PC-3 (cell line): ENCODE measurements around the gene ATP1B1. TPM values are rescaled to one million over a fixed set of nuclear protein-coding genes. Genes with fewer than 3 reads are reported as not detected.

Source experiments
- ATAC-seq: fragments of 200-7000 bp; cut with Tn5 transposase; 2 replicates; pipeline ENCODE4 v1.9.1; 2020; ENCODE audit warnings: mild to moderate bottlenecking, moderate library complexity
- BruUV-seq: library from RNA; stranded (reverse); fragments of 400-500 nt; replicated peaks from 2 replicates; lab custom pipeline; 2021; lab: Mats Ljungman, UMichigan
- CTCF ChIA-PET: fragments of 300-600 bp; sonication (Branson Sonifier 250); formaldehyde crosslinking; loops from one replicate; lab custom pipeline; 2022; ENCODE audit warnings: antibody characterized with exemption; lab: Charles Lee
- POLR2A ChIA-PET: fragments of 300-600 bp; sonication (Branson Sonifier 250); formaldehyde crosslinking; loops from one replicate; lab custom pipeline; 2022; ENCODE audit warnings: antibody characterized with exemption; ENCODE audit not compliant: unreplicated experiment; lab: Charles Lee
- DNase-seq: peaks from one replicate; pipeline ENCODE4 v3.0.0-alpha.2; 2015
- H2AFZ ChIP-seq: fragments of 300-600 bp; sonication (generic); 2 replicates; pipeline ENCODE4 v1.6.0; 2016; ENCODE audit warnings: antibody characterized with exemption, low read length
- H3F3A ChIP-seq: fragments of 300-600 bp; sonication (generic); one replicate; pipeline ENCODE4 v1.6.0; 2017; ENCODE audit warnings: antibody characterized with exemption, low read length, control low read depth, mild to moderate bottlenecking; ENCODE audit not compliant: unreplicated experiment
- H3K27ac ChIP-seq: fragments of 300-600 bp; sonication (generic); 2 replicates; pipeline ENCODE4 v1.5.1; 2016; ENCODE audit warnings: mild to moderate bottlenecking, low read length
- H3K27me3 ChIP-seq: fragments of 300-600 bp; sonication (generic); 2 replicates; pipeline ENCODE4 v1.6.1; 2016; ENCODE audit warnings: low read length, mixed read lengths
- H3K36me3 ChIP-seq: fragments of 300-600 bp; sonication (generic); 2 replicates; pipeline ENCODE4 v1.6.1; 2016; ENCODE audit warnings: low read depth, mixed run types, low read length, mixed read lengths
- H3K4me1 ChIP-seq: fragments of 300-600 bp; sonication (generic); 2 replicates; pipeline ENCODE4 v1.5.1; 2016; ENCODE audit warnings: low read length; ENCODE audit not compliant: insufficient read depth
- H3K4me2 ChIP-seq: fragments of 300-600 bp; sonication (generic); 2 replicates; pipeline ENCODE4 v1.6.0; 2016; ENCODE audit warnings: low read length
- H3K4me3 ChIP-seq: fragments of 300-600 bp; sonication (generic); 2 replicates; pipeline ENCODE4 v1.5.1; 2016; ENCODE audit warnings: mild to moderate bottlenecking, low read length, mixed read lengths
- H3K79me2 ChIP-seq: fragments of 300-600 bp; sonication (generic); 2 replicates; pipeline ENCODE4 v1.6.1; 2017; ENCODE audit warnings: low read length, mixed read lengths
- H3K9ac ChIP-seq: fragments of 300-600 bp; sonication (generic); 2 replicates; pipeline ENCODE4 v1.6.0; 2016; ENCODE audit warnings: mild to moderate bottlenecking, low read length
- H3K9me2 ChIP-seq: fragments of 300-600 bp; sonication (generic); replicated peaks from 2 replicates; pipeline ENCODE4 v1.6.1; 2016; ENCODE audit warnings: mixed run types, low read length, mixed read lengths
- H3K9me3 ChIP-seq: fragments of 300-600 bp; sonication (generic); 2 replicates; pipeline ENCODE4 v1.6.1; 2016; ENCODE audit warnings: low read length, mixed read lengths
- H4K20me1 ChIP-seq: fragments of 300-600 bp; sonication (generic); 2 replicates; pipeline ENCODE4 v1.6.1; 2016; ENCODE audit warnings: low read length, mixed read lengths
- EZH2 ChIP-seq: fragments of 300-600 bp; sonication (generic); IDR thresholded peaks from one replicate; pipeline ENCODE4 v1.6.1; 2017; ENCODE audit warnings: antibody characterized with exemption, mild to moderate bottlenecking, low read length; ENCODE audit not compliant: unreplicated experiment
- EZH2phosphoT487 ChIP-seq: fragments of 300-600 bp; sonication (generic); IDR thresholded peaks from 2 replicates; pipeline ENCODE4 v1.6.1; 2018; ENCODE audit warnings: mild to moderate bottlenecking, antibody characterized with exemption, low read length, borderline replicate concordance
- intact Hi-C: fragments of 100-400 bp; cut with micrococcal nuclease; formaldehyde crosslinking; loops from 2 replicates; pipeline ENCODE4 v1.9.0; 2023
- total RNA-seq: library from RNA; depleted of rRNA; stranded (reverse); fragments of >200 nt; gene quantifications from 2 replicates; pipeline ENCODE4 v1.2.3, GENCODE V29; 2014
- TF ChIP-seq, protein P1 (sequence below): fragments of 300-600 bp; sonication (generic); conservative IDR thresholded peaks from 2 replicates; pipeline ENCODE4 v1.5.1; 2017; ENCODE audit warnings: antibody characterized with exemption, low read depth, mild to moderate bottlenecking, low read length

Gene ATP1B1
- total RNA-seq, 1 experiment from 2014 or later, result 68.7 TPM

DNA sequence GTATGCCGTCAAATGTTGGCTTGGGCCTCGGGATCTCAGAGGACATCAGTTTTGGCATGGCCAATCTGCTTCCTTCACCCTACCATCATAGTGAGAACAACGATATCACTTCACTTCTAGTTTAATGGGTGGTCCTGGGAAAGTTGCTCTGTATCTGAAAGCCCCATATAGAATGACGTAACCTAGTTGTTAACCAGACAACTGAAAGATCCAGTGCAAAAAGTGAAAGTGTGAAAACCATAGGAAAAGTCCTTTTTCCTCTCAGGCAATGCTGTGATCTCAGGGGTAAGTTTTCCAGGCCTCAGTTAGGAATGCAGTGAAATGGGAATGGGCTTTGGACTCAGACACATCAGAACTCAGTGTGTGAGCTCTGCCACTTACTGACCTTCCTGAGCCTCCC is 18.6 kb upstream of the ATP1B1 start:
- H3K4me1 ChIP-seq, result no peaks in the 10 kb centered on the region
- no peak overlapping the region for H3K4me3 ChIP-seq
- no peaks in the 10 kb centered on the region for H3K36me3 ChIP-seq
- TF ChIP-seq, protein P1, sequence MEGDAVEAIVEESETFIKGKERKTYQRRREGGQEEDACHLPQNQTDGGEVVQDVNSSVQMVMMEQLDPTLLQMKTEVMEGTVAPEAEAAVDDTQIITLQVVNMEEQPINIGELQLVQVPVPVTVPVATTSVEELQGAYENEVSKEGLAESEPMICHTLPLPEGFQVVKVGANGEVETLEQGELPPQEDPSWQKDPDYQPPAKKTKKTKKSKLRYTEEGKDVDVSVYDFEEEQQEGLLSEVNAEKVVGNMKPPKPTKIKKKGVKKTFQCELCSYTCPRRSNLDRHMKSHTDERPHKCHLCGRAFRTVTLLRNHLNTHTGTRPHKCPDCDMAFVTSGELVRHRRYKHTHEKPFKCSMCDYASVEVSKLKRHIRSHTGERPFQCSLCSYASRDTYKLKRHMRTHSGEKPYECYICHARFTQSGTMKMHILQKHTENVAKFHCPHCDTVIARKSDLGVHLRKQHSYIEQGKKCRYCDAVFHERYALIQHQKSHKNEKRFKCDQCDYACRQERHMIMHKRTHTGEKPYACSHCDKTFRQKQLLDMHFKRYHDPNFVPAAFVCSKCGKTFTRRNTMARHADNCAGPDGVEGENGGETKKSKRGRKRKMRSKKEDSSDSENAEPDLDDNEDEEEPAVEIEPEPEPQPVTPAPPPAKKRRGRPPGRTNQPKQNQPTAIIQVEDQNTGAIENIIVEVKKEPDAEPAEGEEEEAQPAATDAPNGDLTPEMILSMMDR, result no peak
- TF ChIP-seq EZH2, result no peak
- no peak for TF ChIP-seq EZH2phosphoT487
- no peaks in the 10 kb centered on the region for H3K27me3 ChIP-seq
- CTCF ChIA-PET, result no interaction called here
- no peak overlapping the region for H3K4me2 ChIP-seq
- no peak for DNase-seq
- ATAC-seq, result no peak
- intact Hi-C loops, result no loop called here
- H4K20me1 ChIP-seq, result no peaks in the 10 kb centered on the region
- BruUV-seq, result no TSS peak
- POLR2A ChIA-PET, result no interaction called here
- no peak overlapping the region for H3K9ac ChIP-seq
- no peaks in the 10 kb centered on the region for H3K9me3 ChIP-seq
- no peaks in the 10 kb centered on the region for H3K79me2 ChIP-seq
- H3K27ac ChIP-seq, result no peak overlapping the region
- H3K9me2 ChIP-seq, result no peaks in the 10 kb centered on the region
- no peak overlapping the region for H2AFZ ChIP-seq
- H3F3A ChIP-seq, result no peaks in the 10 kb centered on the region

DNA sequence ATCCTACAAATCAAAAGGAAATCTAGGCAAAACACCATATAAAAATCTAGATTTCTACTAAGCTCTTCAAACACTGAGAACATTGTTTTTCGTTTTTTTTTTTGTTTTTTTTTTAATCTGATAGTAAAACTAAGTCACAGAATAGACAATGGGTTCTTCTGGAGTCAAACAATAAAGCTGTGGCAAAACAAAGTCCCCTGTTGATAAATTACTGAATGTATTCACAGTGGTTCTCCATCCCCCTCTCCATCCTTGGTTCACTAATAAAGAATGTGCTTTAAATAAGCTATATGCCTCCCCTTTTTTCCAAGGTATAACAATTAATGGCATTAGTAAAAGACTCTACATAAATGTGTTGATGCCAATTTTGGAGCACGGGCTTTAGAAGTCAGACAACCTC is 16.7 kb upstream of the ATP1B1 start:
- Histone ChIP-seq H3K4me1 (no peaks in the 10 kb centered on the region), H3K9me3 (no peaks in the 10 kb centered on the region), H2AFZ (no peak overlapping the region), H3K79me2 (no peaks in the 10 kb centered on the region), H3K9ac (no peak overlapping the region), H3K4me2 (no peak overlapping the region), H3K27me3 (no peaks in the 10 kb centered on the region), H3K4me3 (no peak overlapping the region), H4K20me1 (no peaks in the 10 kb centered on the region), H3K36me3 (no peaks in the 10 kb centered on the region), H3K9me2 (no peaks in the 10 kb centered on the region), H3K27ac (no peak overlapping the region), H3F3A (no peaks in the 10 kb centered on the region)
- intact Hi-C loops, result no loop called here
- DNase-seq (no peak), ATAC-seq (no peak)
- TF ChIP-seq EZH2phosphoT487, result no peak
- TF ChIP-seq EZH2, result no peak
- TF ChIP-seq, protein P1, result no peak
- ChIA-PET CTCF (no interaction called here), POLR2A (no interaction called here)
- BruUV-seq, result no TSS peak

DNA sequence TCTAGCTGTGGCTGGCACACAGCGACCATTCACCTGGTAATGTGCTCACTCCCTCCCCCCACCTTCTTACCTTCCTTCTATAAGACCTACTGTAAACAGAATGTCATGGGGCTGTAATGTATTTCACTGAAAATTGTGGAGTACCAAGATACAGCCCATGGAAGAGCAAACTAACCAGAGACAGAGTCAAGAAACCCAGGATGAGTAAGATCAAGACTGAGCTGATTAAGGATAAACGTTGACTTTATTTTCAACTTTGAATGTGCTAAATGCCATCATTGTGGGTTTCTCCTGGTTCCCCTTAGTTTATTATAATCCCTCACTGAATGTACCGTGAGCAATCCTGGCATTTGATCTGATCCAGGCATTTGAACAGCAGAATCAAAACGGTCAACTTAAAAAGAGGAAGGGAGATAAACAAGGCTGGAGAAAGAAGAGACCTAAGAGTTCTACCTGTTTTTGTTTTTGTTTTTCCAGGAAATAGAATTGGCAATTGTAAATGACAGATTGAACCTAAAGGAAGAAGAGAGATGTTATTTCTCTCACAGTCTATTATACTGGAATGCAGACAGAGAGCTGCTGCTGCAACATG is 16.1 kb upstream of the ATP1B1 start:
- no peak overlapping the region for H3K27ac ChIP-seq
- no peaks in the 10 kb centered on the region for H4K20me1 ChIP-seq
- H3K4me3 ChIP-seq, result no peak overlapping the region
- ChIA-PET POLR2A (no interaction called here), CTCF (no interaction called here)
- H3K9me3 ChIP-seq, result no peaks in the 10 kb centered on the region
- no peak overlapping the region for H2AFZ ChIP-seq
- TF ChIP-seq EZH2, result no peak
- no peak for TF ChIP-seq EZH2phosphoT487
- TF ChIP-seq, protein P1, result no peak
- no peak overlapping the region for H3K9ac ChIP-seq
- BruUV-seq, result no TSS peak
- no peaks in the 10 kb centered on the region for H3K27me3 ChIP-seq
- H3K4me1 ChIP-seq, result no peaks in the 10 kb centered on the region
- DNase-seq (no peak), ATAC-seq (no peak)
- no peaks in the 10 kb centered on the region for H3K9me2 ChIP-seq
- H3K4me2 ChIP-seq, result no peak overlapping the region
- intact Hi-C loops, result no loop called here
- no peaks in the 10 kb centered on the region for H3K79me2 ChIP-seq
- no peaks in the 10 kb centered on the region for H3K36me3 ChIP-seq
- no peaks in the 10 kb centered on the region for H3F3A ChIP-seq
